Sigmoid colon (tissue), 7 donors: ENCODE data around the gene CNTN5. TPM values are rescaled to one million over a fixed set of nuclear protein-coding genes. Genes with fewer than 3 reads are reported as not detected.

ENCODE experiments used
- DNase-seq: peaks from one replicate; pipeline ENCODE4 v3.0.0-alpha.2; 2019
- H3K27ac ChIP-seq, 4 donors: fragments of 200-600 bp; sonication (generic); one replicate each; pipeline ENCODE4 v1.5.1; 2016 to 2019; ENCODE audit warnings: mild to moderate bottlenecking in 1 of 4
- H3K27me3 ChIP-seq, 3 donors: fragments of 200-600 bp; sonication (generic); one replicate each; pipeline ENCODE4 v1.5.1; 2019; ENCODE audit warnings: mild to moderate bottlenecking in 1 of 3
- H3K36me3 ChIP-seq, 4 donors: fragments of 200-600 bp; sonication (generic); one replicate each; pipeline ENCODE4 v1.5.1; 2016 to 2019
- H3K4me1 ChIP-seq, 4 donors: fragments of 200-600 bp; sonication (generic); one replicate each; pipeline ENCODE4 v1.5.1; 2017 to 2019
- H3K4me3 ChIP-seq, 4 donors: fragments of 200-600 bp; sonication (generic); one replicate each; pipeline ENCODE4 v1.5.1; 2017 to 2019; ENCODE audit warnings: mild to moderate bottlenecking in 2 of 4, moderate library complexity in 1 of 4
- H3K9me3 ChIP-seq, 4 donors: fragments of 200-600 bp in 3 of 4; sonication (generic) in 3 of 4; one replicate each; pipeline versions ENCODE4 v1.5.1 to v1.6.1; 2013 to 2019
- CTCF ChIP-seq, 4 experiments: fragments of 450-650 bp in 3 of 4; fragments of 200-600 bp in 1 of 4; IDR thresholded peaks; one replicate each; pipeline ENCODE4 v1.5.1; 2016 to 2019; ENCODE audit warnings: antibody characterized with exemption in 4 of 4, mild to moderate bottlenecking in 3 of 4, moderate library complexity in 2 of 4
- EP300 ChIP-seq, 4 donors: sonication (generic); formaldehyde crosslinking; IDR thresholded peaks; one replicate each; pipeline ENCODE4 v1.6.1; 2017; ENCODE audit warnings: antibody characterized with exemption in 4 of 4
- POLR2A ChIP-seq, 2 donors: fragments of 450-650 bp; IDR thresholded peaks; one replicate each; pipeline ENCODE4 v1.6.1; 2016; ENCODE audit warnings: antibody characterized with exemption in 2 of 2, mild to moderate bottlenecking in 2 of 2, moderate library complexity in 2 of 2
- POLR2AphosphoS5 ChIP-seq, 4 donors: sonication (generic); formaldehyde crosslinking; IDR thresholded peaks; one replicate each; pipeline ENCODE4 v1.6.1; 2017; ENCODE audit warnings: antibody characterized with exemption in 4 of 4
- WGBS, 2 donors: extraction: QIAGEN DNeasy Blood & Tissue Kit; methylation state at CpG; one replicate each; pipeline ENCODE4 v1.1.7; 2013; 5-methylcytosine and 5-hydroxymethylcytosine counted together
- intact Hi-C: fragments of 100-400 bp; cut with DNase I; formaldehyde crosslinking; loops from one replicate; pipeline ENCODE4 v1.15.1; 2023
- polyA plus RNA-seq, 3 donors: library from polyadenylated mRNA; stranded (reverse); fragments of 200-250 nt; gene quantifications; one replicate each; pipeline ENCODE4 v1.2.3, GENCODE V29; 2013
- total RNA-seq, 4 donors: library from RNA; depleted of rRNA; stranded (reverse); fragments of >200 nt; gene quantifications; one replicate each; pipeline ENCODE4 v1.1.0, GENCODE V29; 2016
- donor health status: healthy with polysubstance abuse.
- donor health status: Bipolar disorder and iron deficiency.
- donor health status: healthy.

The CNTN5 gene
- total and polyA plus RNA-seq, 7 donors, result 0.13 to 0.36 (median 0.16) TPM; not detected in 2

GRCh38 chr11:100105255-100105981, 1084.7 kb downstream of the CNTN5 start:
- Histone ChIP-seq H3K4me3 (no peak overlapping the region), H3K4me1 (no peaks in the 10 kb centered on the region), H3K9me3 (no peaks in the 10 kb centered on the region), H3K27ac (no peak overlapping the region), H3K36me3 (no peaks in the 10 kb centered on the region), H3K27me3 (no peaks in the 10 kb centered on the region)
- DNase-seq, result no peak
- intact Hi-C loops, result no loop called here
- TF ChIP-seq EP300 (IDR thresholded peaks at IDR 0.05), result no peak
- no peak for TF ChIP-seq POLR2A (IDR thresholded peaks at IDR 0.05)
- no peak for TF ChIP-seq POLR2AphosphoS5 (IDR thresholded peaks at IDR 0.05)
- TF ChIP-seq CTCF (IDR thresholded peaks at IDR 0.05), result no peak
- 61 to 64% methylated on average over 4 of the region's 4 CpGs for WGBS, 2 donors

- no peaks in the 10 kb centered on the region for H3K9me3 ChIP-seq
- no peak overlapping the region for H3K4me3 ChIP-seq
- 7 to 24% methylated on average over 3 of the region's 3 CpGs for WGBS, 2 donors
- intact Hi-C loops, result no loop called here
- DNase-seq, result no peak
- no peak for TF ChIP-seq EP300 (IDR thresholded peaks at IDR 0.05)
- TF ChIP-seq POLR2AphosphoS5 (IDR thresholded peaks at IDR 0.05), result no peak
- TF ChIP-seq CTCF (IDR thresholded peaks at IDR 0.05), result no peak
- TF ChIP-seq POLR2A (IDR thresholded peaks at IDR 0.05), result no peak
- no peak overlapping the region for H3K27ac ChIP-seq
- H3K27me3 ChIP-seq, result no peaks in the 10 kb centered on the region
- no peaks in the 10 kb centered on the region for H3K36me3 ChIP-seq
- no peaks in the 10 kb centered on the region for H3K4me1 ChIP-seq
These were observed 1085.2 kb downstream of the CNTN5 start for GRCh38 chr11:100105982-100106358.

- TF ChIP-seq EP300 (IDR thresholded peaks at IDR 0.05) (no peak), POLR2AphosphoS5 (IDR thresholded peaks at IDR 0.05) (no peak)
- WGBS, 2 donors, result 45 to 56% methylated on average over 1 of the region's 1 CpG
- H3K4me3 ChIP-seq, result no peak overlapping the region
- H3K27me3 ChIP-seq, result no peaks in the 10 kb centered on the region
- no peak overlapping the region for H3K27ac ChIP-seq
- no peak for DNase-seq
- H3K9me3 ChIP-seq, result no peaks in the 10 kb centered on the region
- no peaks in the 10 kb centered on the region for H3K36me3 ChIP-seq
- intact Hi-C loops, result no loop called here
- no peaks in the 10 kb centered on the region for H3K4me1 ChIP-seq
These were observed 1098.4 kb downstream of the CNTN5 start for GRCh38 chr11:100119176-100119575.

- H3K9me3 ChIP-seq, result no peaks in the 10 kb centered on the region
- intact Hi-C loops, result no loop called here
- H3K36me3 ChIP-seq, result no peaks in the 10 kb centered on the region
- no peaks in the 10 kb centered on the region for H3K27me3 ChIP-seq
- whole genome bisulfite sequencing, 2 donors, result 93 to 96% methylated on average over 2 of the region's 2 CpGs
- H3K4me3 ChIP-seq, result no peak overlapping the region
- no peak overlapping the region for H3K27ac ChIP-seq
- no peak for TF ChIP-seq EP300 (IDR thresholded peaks at IDR 0.05)
- TF ChIP-seq POLR2AphosphoS5 (IDR thresholded peaks at IDR 0.05), result no peak
- H3K4me1 ChIP-seq, result no peaks in the 10 kb centered on the region
- DNase-seq, result no peak
These were observed 1112.4 kb downstream of the CNTN5 start for GRCh38 chr11:100133114-100133513.

GRCh38 chr11:100141201-100141600, 1120.5 kb downstream of the CNTN5 start:
- DNase-seq, result no peak
- Histone ChIP-seq H3K27ac (no peak overlapping the region), H3K4me3 (no peak overlapping the region), H3K36me3 (no peaks in the 10 kb centered on the region), H3K9me3 (no peaks in the 10 kb centered on the region), H3K27me3 (no peaks in the 10 kb centered on the region), H3K4me1 (no peaks in the 10 kb centered on the region)
- WGBS, 2 donors, result 62 to 69% methylated on average over 3 of the region's 3 CpGs
- intact Hi-C loops, result no loop called here
- TF ChIP-seq POLR2AphosphoS5 (IDR thresholded peaks at IDR 0.05) (no peak), POLR2A (IDR thresholded peaks at IDR 0.05) (no peak), EP300 (IDR thresholded peaks at IDR 0.05) (no peak), CTCF (IDR thresholded peaks at IDR 0.05) (no peak)

- TF ChIP-seq POLR2A (IDR thresholded peaks at IDR 0.05) (no peak), EP300 (IDR thresholded peaks at IDR 0.05) (no peak), CTCF (IDR thresholded peaks at IDR 0.05) (no peak), POLR2AphosphoS5 (IDR thresholded peaks at IDR 0.05) (no peak)
- Histone ChIP-seq H3K9me3 (no peaks in the 10 kb centered on the region), H3K36me3 (no peaks in the 10 kb centered on the region), H3K27ac (no peak overlapping the region), H3K4me3 (no peak overlapping the region), H3K27me3 (no peaks in the 10 kb centered on the region), H3K4me1 (no peaks in the 10 kb centered on the region)
- 47 to 53% methylated on average over 6 of the region's 6 CpGs for WGBS, 2 donors
- DNase-seq, result no peak
- intact Hi-C loops, result no loop called here
These were observed 1131.2 kb downstream of the CNTN5 start for GRCh38 chr11:100151944-100152343.
